Activated CD8-positive, alpha-beta memory T cell treated with anti-CD3 and anti-CD28 coated beads, Interleukin-2, amount 10 ng/mL, durations not matched to agents 7 days and 5 days (primary cell): Measurements from ENCODE around the gene SLC25A46. TPM values are rescaled to one million over a fixed set of nuclear protein-coding genes. Genes with fewer than 3 reads are reported as not detected.
"Not testable (repeated sequence)": the region's sequence is repeated elsewhere in the genome, so short reads cannot be mapped to it uniquely, and the experiment has no call there.

Experiments used
- ATAC-seq: fragments of 150-1000 bp; cut with Tn5 transposase; one replicate; pipeline ENCODE4 v1.10.0; 2021; ENCODE audit warnings: moderate library complexity
- CTCF ChIA-PET: fragments of 350-600 bp; sonication (Branson Sonifier 250); formaldehyde crosslinking; loops from one replicate; lab custom pipeline; 2021; ENCODE audit warnings: antibody characterized with exemption; lab: Charles Lee
- DNase-seq: peaks from one replicate; pipeline ENCODE4 v3.0.0-alpha.2; 2020
- H3K27ac Mint-ChIP-seq: one replicate; pipeline ENCODE4 v1.8.0; 2021; ENCODE audit warnings: mild to moderate bottlenecking, mixed read lengths
- H3K27me3 Mint-ChIP-seq: one replicate; pipeline ENCODE4 v1.8.0; 2021; ENCODE audit warnings: mixed read lengths
- H3K36me3 Mint-ChIP-seq: one replicate; pipeline ENCODE4 v1.8.0; 2021; ENCODE audit warnings: mild to moderate bottlenecking, mixed read lengths
- H3K4me1 Mint-ChIP-seq: one replicate; pipeline ENCODE4 v1.8.0; 2021; ENCODE audit warnings: mixed read lengths
- H3K4me3 Mint-ChIP-seq: one replicate; pipeline ENCODE4 v1.8.0; 2021; ENCODE audit warnings: mild to moderate bottlenecking, moderate library complexity, mixed read lengths
- H3K9me3 Mint-ChIP-seq: one replicate; pipeline ENCODE4 v1.8.0; 2022; ENCODE audit warnings: low read depth, mixed read lengths
- total RNA-seq, 2 experiments: library from RNA; stranded (reverse); gene quantifications; one replicate each; pipeline ENCODE4 v1.2.3, GENCODE V29; 2021

The SLC25A46 gene
- 10 to 100 TPM; 47.7 to 61.2 TPM for total RNA-seq

DNA sequence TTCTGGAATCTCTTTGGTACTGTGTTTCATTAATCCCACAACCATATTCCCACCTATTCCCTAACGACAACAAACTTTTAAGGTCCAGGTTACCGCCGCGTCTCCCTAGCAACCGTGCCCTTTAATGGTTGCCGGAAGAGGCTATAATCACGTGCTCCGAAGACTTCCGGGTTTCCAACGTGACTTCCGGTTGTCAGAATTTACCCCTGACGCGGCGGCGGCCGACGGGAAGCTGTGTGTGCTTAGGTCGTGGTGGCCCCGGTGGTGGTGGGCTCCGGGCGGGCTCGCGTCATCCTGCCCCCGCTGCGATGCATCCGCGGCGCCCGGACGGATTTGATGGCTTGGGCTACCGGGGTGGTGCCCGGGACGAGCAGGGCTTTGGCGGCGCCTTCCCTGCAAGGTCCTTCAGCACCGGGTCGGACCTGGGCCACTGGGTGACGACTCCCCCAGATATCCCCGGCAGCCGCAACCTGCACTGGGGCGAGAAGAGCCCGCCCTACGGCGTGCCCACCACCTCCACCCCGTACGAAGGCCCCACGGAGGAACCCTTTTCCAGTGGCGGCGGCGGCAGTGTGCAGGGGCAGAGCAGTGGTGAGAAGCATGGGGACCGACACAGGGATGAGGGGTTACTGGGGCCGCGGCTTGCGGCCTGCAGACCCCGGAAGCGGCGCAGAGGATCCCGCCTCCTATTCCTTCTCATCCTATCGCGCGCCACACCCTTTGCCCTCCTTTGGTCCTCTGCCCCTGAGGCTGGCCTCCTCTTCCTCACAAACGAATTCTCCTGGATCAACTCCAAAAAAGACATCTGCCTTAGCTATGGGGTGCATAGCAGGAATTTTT, at the start of gene SLC25A46:
Gene SLC25A46 (plus strand): TSS at position 196 of the 840 bp plus-strand sequence. CDS start 113 bp downstream, at position 309.
- DNase-seq (peak; percentile 93), ATAC-seq (peak; percentile 88)
- H3K4me1 Mint-ChIP-seq: peaks cover 38% of the 10 kb centered on the region
- H3K36me3 Mint-ChIP-seq: peaks cover 7% of the 10 kb centered on the region
- peak within 1 kb of the TSS; percentile 95 for H3K27ac Mint-ChIP-seq
- peak within 1 kb of the TSS; percentile 88 for H3K4me3 Mint-ChIP-seq
- CTCF ChIA-PET: interaction anchor here (1.5 to 2.7 kb wide), 5 partner anchors 10 to 18 kb away, joined by 5 to 16 read pairs (median 10); partner anchors contain the start of gene TMEM232
- peaks cover 11% of the 10 kb centered on the region for H3K27me3 Mint-ChIP-seq
- H3K9me3 Mint-ChIP-seq: no peaks in the 10 kb centered on the region

DNA sequence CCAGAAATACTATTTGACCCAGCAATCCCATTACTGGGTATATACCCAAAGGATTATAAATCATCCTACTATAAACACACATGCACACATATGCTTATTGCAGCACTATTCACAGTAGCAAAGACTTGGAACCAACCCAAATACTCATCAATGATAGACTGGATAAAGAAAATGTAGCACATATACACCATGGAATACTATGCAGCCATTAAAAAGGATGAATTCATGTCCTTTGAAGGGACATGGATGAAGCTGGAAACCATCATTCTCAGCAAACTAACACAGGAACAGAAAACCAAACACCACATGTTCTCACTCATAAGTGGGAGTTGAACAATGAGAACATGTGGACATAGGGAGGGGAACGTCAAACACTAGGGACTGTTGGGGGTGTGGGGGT, 48.2 kb upstream of the SLC25A46 start:
- H3K9me3 Mint-ChIP-seq, H3K27me3 Mint-ChIP-seq, DNase-seq, ATAC-seq, CTCF ChIA-PET, H3K27ac Mint-ChIP-seq, H3K4me3 Mint-ChIP-seq, H3K36me3 Mint-ChIP-seq: not testable (repeated sequence)
- peaks cover 16% of the 10 kb centered on the region for H3K4me1 Mint-ChIP-seq

DNA sequence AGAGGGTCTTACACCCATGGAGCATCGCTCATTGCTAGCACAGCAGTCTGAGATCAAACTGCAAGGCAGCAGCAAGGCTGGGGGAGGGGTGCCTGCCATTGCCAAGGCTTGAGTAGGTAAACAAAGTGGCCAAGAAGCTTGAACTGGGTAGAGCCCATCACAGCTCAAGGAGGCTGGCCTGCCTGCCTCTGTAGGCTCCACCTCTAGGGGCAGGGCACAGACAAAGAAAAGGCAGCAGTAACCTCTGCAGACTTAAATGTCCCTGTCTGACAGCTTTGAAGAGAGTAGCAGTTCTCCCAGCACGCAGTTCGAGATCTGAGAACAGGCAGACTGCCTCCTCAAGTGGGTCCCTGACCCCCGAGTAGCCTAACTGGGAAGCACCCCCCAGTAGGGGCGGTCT, 46.1 kb upstream of the SLC25A46 start:
- H3K9me3 Mint-ChIP-seq, H3K27ac Mint-ChIP-seq, CTCF ChIA-PET, H3K27me3 Mint-ChIP-seq, ATAC-seq, H3K36me3 Mint-ChIP-seq, DNase-seq, H3K4me1 Mint-ChIP-seq, H3K4me3 Mint-ChIP-seq: not testable (repeated sequence)

DNA sequence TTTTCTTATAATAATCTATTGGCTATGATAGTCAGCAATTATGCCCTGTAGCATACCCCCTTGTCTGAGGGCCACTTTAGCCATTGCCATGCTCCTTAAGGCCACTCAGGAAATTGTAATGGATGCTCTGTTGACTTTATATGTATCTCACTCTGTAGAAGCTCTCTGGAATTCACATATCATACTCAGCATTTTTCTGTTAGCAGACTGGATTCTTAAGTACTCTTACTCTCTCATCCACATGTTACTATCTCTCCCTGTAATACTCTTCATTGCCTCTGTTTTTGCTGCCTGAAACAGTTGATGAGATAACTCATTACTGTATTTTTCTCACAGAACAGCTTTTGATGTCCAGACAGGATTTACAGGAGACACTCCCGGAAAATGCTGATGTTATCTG, 36.5 kb upstream of the SLC25A46 start:
- peaks cover 8% of the 10 kb centered on the region for H3K27me3 Mint-ChIP-seq
- H3K4me1 Mint-ChIP-seq: no peaks in the 10 kb centered on the region
- no peaks in the 10 kb centered on the region for H3K36me3 Mint-ChIP-seq
- ATAC-seq (no peak), DNase-seq (no peak)
- no peak overlapping the region for H3K27ac Mint-ChIP-seq
- CTCF ChIA-PET: interaction anchor here (1.2 kb wide), 1 partner anchor 24 kb away, joined by 3 read pairs; the partner anchor contains the start of gene TMEM232
- no peak overlapping the region for H3K4me3 Mint-ChIP-seq
- no peaks in the 10 kb centered on the region for H3K9me3 Mint-ChIP-seq

DNA sequence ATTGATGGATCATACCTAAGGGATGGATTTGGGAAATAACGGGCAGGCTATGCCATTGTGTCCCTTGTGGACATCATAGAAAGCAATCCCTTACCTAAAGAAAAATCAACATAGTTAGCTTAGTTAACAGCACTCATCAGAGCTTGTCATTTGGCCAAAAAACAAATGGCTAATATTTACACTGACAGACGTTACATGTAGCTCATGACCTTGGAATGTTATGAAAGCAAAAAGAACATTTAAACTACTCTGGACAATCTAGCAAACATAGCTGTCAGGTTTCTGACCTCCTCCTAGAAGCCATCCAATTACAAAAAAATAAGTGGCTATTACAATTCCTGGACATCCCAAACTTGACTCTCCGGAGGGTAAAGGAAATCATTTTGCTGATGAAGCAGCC, 36.1 kb upstream of the SLC25A46 start:
- ATAC-seq (no peak), DNase-seq (no peak)
- Mint-ChIP-seq H3K27ac (no peak overlapping the region), H3K36me3 (no peaks in the 10 kb centered on the region), H3K9me3 (no peaks in the 10 kb centered on the region), H3K27me3 (peaks cover 8% of the 10 kb centered on the region), H3K4me3 (no peak overlapping the region), H3K4me1 (no peaks in the 10 kb centered on the region)
- CTCF ChIA-PET: interaction anchor here (0.6 to 1.2 kb wide), 2 partner anchors 24 to 357 kb away, joined by 3 to 4 read pairs; partner anchors contain the start of gene TMEM232

DNA sequence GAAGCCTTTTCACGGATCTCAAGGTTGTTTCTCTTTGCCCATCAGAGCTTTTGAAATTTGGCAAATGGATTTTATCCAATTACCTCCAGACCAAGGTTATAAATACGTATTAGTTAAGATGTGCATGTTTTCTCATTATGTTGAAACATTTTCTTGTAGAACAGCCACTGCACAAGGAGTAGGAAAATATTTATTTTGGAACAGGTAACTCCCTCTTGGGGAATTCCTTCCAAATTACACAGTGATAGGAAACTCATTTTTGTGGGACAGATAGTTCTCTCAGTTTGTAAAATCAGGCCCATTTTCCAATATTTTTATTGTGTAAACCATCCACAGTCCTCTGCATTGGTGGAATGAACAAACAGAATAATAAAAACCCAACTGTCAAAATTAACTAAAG, 35.3 kb upstream of the SLC25A46 start:
- CTCF ChIA-PET: interaction anchor here (0.6 to 1.2 kb wide), 2 partner anchors 23 to 356 kb away, joined by 3 to 4 read pairs; partner anchors contain the start of gene TMEM232
- Mint-ChIP-seq H3K4me1 (no peaks in the 10 kb centered on the region), H3K9me3 (no peaks in the 10 kb centered on the region), H3K27ac (no peak overlapping the region), H3K4me3 (no peak overlapping the region), H3K27me3 (peaks cover 8% of the 10 kb centered on the region), H3K36me3 (no peaks in the 10 kb centered on the region)
- no peak for ATAC-seq
- no peak for DNase-seq

DNA sequence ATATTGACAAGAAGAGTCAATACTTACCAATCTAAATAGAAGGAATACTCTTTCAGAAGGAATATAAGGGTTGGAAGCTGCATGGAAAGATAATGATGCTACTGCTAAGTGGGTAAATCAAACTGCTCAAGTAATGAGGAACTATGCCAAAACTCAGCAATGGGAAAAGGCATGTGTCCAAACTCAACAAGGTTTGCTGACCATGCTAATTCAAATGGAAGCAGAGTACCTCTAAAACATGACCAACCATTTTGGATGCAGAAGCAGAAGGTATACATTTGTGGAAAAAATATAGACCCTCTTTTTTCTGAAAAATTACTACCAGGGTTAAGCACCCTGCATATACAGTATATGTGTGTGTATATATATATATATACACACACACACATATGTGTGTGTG, 33.5 kb upstream of the SLC25A46 start:
- H3K27me3 Mint-ChIP-seq: peaks cover 10% of the 10 kb centered on the region
- H3K9me3 Mint-ChIP-seq: no peaks in the 10 kb centered on the region
- no peak for ATAC-seq

DNA sequence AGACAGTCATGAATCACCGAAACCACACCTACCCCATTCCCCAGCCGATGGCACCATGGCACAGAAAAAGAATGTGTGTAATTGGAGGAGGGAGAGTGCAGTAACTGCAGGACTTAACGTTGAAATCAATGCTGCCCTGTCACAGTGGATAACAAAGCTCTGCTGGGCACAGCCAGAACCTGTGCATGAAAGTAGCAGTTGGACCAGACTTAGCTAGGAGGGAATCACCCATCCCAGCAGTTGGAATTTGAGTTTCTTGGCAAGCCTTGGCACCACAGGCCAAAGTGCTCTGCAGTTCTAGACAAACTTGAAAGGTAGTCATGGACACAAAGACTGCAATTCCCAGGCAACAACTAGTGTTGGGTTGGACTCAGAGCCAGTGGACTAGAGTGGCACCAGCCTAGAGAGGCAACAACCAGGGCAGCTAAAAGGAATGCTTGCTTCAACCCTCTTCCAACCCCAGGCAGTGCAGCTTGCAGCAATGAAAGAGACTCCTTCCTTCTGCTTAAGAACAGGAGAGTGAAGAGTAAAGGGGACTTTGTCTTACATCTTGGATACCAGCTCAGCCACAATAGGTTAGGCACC, 31.5 kb upstream of the SLC25A46 start:
- Mint-ChIP-seq H3K27me3 (peaks cover 15% of the 10 kb centered on the region), H3K4me3 (no peak overlapping the region), H3K27ac (no peak overlapping the region), H3K4me1 (no peaks in the 10 kb centered on the region), H3K36me3 (no peaks in the 10 kb centered on the region), H3K9me3 (no peaks in the 10 kb centered on the region)
- DNase-seq: no peak
- no peak for ATAC-seq
- CTCF ChIA-PET: no interaction called here

More for the DNA sequence above, 33.5 kb upstream of the SLC25A46 start:
- DNase-seq: no peak
- H3K36me3 Mint-ChIP-seq: no peaks in the 10 kb centered on the region
- no peaks in the 10 kb centered on the region for H3K4me1 Mint-ChIP-seq
- CTCF ChIA-PET: no interaction called here
- H3K4me3 Mint-ChIP-seq: no peak overlapping the region
- H3K27ac Mint-ChIP-seq: no peak overlapping the region

DNA sequence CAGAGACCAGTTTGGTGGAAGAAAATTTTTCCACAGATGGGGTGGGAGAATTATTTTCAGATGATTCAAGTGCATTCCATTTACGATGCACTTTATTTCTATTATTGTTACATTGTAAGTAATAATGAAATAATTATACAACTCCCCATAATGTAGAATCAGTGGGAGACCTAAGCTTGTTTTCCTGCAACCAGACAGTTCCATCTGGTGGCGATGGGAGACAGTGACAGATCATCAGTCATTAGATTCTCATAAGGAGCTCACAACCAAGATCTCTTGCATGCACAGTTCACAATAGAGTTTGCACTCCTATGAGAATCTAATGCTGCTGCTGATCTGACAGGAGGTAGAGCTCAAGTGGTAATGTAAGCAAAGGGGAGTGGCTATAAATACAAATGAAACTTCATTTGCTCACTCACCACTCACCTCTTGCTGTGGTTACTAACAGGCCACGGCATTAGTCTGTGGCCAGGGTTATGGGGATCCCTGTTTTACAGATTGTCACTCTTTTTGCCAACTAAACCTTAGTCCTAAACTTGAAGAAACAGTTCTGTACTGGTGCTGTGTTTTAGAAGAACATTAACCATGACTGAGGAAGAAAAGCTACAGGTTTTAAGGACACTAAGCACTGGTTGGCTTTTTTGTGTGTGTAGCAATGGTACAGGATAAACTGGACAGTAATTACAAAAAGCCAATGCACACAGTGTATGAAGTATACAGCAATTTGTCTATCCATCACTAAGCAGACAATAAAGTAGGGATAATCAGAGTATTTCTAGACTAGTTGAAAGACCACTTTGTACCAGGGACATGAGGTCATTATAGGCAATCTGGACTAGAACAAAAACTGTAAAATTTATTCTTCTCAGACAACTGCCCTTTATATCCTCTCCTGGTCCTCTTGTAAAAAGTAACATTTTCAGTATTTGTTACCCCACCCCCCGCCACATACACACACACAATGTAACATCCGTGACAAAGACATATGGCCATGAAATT, 22.3 kb upstream of the SLC25A46 start:
- Mint-ChIP-seq H3K27me3 (peaks cover 13% of the 10 kb centered on the region), H3K36me3 (no peaks in the 10 kb centered on the region), H3K27ac (no peak overlapping the region), H3K4me3 (no peak overlapping the region), H3K4me1 (no peaks in the 10 kb centered on the region), H3K9me3 (no peaks in the 10 kb centered on the region)
- DNase-seq (no peak), ATAC-seq (no peak)
- CTCF ChIA-PET: no interaction called here

DNA sequence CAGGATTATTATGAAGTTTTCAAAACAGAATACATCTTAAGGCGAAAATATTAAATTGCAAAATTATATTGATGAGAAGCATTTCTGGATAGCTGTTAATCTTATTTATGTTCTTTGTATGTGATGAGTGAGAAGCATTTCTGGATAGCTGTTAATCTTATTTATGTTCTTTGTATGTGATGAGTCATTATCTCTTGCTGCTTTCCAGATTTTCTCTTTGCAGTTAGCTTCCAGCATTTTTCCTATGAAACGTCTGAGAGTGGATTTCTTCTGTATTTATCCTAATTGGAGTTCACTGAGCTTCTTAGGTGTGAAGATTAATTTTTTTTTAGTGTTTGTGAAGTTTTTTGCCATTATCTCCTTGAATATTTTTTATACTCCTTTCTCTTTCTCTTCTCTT, 20.5 kb upstream of the SLC25A46 start:
- no peaks in the 10 kb centered on the region for H3K36me3 Mint-ChIP-seq
- no peaks in the 10 kb centered on the region for H3K4me1 Mint-ChIP-seq
- DNase-seq (no peak), ATAC-seq (no peak)
- no peaks in the 10 kb centered on the region for H3K9me3 Mint-ChIP-seq
- no peak overlapping the region for H3K4me3 Mint-ChIP-seq
- H3K27ac Mint-ChIP-seq: no peak overlapping the region
- peaks cover 10% of the 10 kb centered on the region for H3K27me3 Mint-ChIP-seq
- CTCF ChIA-PET: no interaction called here

DNA sequence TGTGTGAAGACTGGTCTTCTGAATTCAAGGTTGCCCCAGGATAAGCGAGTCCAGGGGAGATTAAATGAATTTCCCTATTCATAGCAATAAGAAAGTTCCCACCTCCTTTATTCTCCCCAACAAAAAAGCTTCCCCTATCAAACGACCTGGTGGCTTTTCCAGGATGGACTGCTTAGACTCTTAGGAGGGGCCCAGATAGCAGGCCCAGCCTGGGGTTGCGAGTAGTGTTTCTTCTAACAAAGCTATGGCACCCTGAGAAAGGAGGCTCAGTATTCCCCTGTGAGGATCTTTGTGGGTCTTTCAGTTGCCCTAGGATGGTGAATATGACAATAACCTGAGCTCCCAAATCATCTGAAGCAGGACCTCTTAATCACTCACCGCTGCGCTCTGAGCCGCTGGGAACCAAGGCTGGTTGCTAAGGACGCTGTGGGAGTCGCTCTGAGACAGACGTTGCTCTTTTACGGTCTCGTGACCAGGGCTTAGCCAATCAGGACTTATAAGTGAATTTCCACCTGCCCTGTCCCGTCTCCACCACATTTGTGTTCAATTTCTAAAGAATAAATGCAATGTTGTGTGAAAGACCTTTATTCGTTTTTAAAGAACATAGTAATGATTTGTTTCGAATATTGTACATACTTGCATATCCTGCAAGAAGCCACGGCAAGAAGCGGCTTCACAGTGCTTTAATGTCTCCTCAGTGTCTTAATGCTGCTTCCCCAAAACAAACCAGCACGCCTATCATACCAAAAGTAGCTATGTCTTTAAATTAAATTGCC, 12.4 kb upstream of the SLC25A46 start, which contains the start of gene TMEM232:
Gene TMEM232 (minus strand): TSS at position 423 of the 776 bp plus-strand sequence. CDS start 59,319 bp downstream, outside the sequence.
- CTCF ChIA-PET: interaction anchor here (0.8 to 2.6 kb wide), 3 partner anchors 12 to 55 kb away, joined by 3 to 16 read pairs (median 3); partner anchors contain the start of gene SLC25A46
- ATAC-seq: peak; percentile 100
- no peaks in the 10 kb centered on the region for H3K27me3 Mint-ChIP-seq
- no peaks in the 10 kb centered on the region for H3K36me3 Mint-ChIP-seq
- H3K27ac Mint-ChIP-seq: peak within 1 kb of the TSS; percentile 53
- peak; percentile 86 for DNase-seq
- H3K4me3 Mint-ChIP-seq: peak within 1 kb of the TSS; percentile 78
- no peaks in the 10 kb centered on the region for H3K9me3 Mint-ChIP-seq
- H3K4me1 Mint-ChIP-seq: peaks cover 6% of the 10 kb centered on the region

DNA sequence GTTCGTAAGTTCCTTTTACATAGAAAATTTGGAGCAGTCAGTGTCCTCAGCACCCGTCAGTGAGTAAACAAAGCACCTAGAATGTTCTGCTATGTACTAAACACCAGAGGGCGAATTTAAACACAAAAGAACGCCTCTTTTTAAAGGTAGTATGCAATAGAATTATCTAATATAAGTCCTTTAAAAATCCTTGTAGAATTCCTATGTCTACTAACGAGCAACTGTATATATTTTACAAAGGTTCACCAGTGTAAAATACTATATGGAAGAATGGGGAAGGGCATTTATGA, 11.8 kb upstream of the SLC25A46 start:
- CTCF ChIA-PET: interaction anchor here (0.8 to 2.6 kb wide), 3 partner anchors 11 to 55 kb away, joined by 3 to 16 read pairs (median 3); partner anchors contain the start of gene SLC25A46
- peak; percentile 67 for ATAC-seq
- Mint-ChIP-seq H3K36me3 (no peaks in the 10 kb centered on the region), H3K4me1 (peaks cover 6% of the 10 kb centered on the region), H3K27ac (peak overlapping the region; percentile 53), H3K27me3 (no peaks in the 10 kb centered on the region), H3K4me3 (peak overlapping the region; percentile 78), H3K9me3 (no peaks in the 10 kb centered on the region)
- DNase-seq: no peak
